Measurements from ENCODE around the gene CBX3.
"Not testable (repeated sequence)": the region's sequence is repeated elsewhere in the genome, so short reads cannot be mapped to it uniquely, and the experiment has no call there.

The CBX3 gene

GRCh38 chr7:26208040-26208439, 6.5 kb downstream of the CBX3 start:
- no peak for DNase-seq

- no peak for DNase-seq
These were observed 11.6 kb downstream of the CBX3 start for GRCh38 chr7:26212921-26213718.

- DNase-seq: no peak
These were observed 12.4 kb downstream of the CBX3 start for GRCh38 chr7:26213807-26214515.

- DNase-seq: no peak
These were observed 14.5 kb downstream of the CBX3 start for GRCh38 chr7:26216049-26216448.

GRCh38 chr7:26224359-26224758, 22.8 kb downstream of the CBX3 start:
- no peak for DNase-seq

GRCh38 chr7:26227987-26228386, 26.4 kb downstream of the CBX3 start:
- DNase-seq: no peak

- no peak for DNase-seq
These were observed 32.5 kb downstream of the CBX3 start for GRCh38 chr7:26233902-26234511.

GRCh38 chr7:26237035-26237807, 35.7 kb downstream of the CBX3 start:
- DNase-seq: no peak

GRCh38 chr7:26238032-26238431, 36.5 kb downstream of the CBX3 start:
- DNase-seq: no peak

GRCh38 chr7:26245150-26245549, 43.6 kb downstream of the CBX3 start:
- no peak for DNase-seq

GRCh38 chr7:26250239-26250638, 48.7 kb downstream of the CBX3 start:
- DNase-seq: no peak

GRCh38 chr7:26261866-26262265, 60.3 kb downstream of the CBX3 start:
- not testable (repeated sequence) for DNase-seq
